Measurements from ENCODE around the gene EMP3.

DNA sequence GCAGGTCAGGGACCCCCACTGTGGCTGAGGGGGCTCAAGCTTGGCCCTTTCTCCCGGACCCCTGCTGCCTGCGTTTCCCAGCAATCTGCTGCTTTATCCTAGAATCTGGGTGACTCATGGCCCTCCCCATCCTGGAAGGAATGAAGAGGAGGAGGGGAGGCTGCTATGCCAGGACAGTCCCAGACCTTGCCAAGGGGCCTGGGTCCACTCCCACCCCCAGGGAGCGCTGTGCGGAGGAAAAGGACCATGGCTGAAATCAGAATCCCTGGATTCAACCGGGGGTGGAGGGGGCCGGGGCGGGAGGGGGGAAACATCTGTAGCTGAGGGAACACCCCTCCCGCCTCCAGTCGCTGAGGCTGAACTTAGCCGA, 35.0 kb upstream of the EMP3 start:
- TF ChIP-seq CTCF (IDR thresholded peaks at IDR 0.05) (no peak), POLR2A (IDR thresholded peaks at IDR 0.05) (no peak)

All from adrenal gland (tissue), 5 donors.